Stimulated activated CD8-positive, alpha-beta memory T cell treated with anti-CD3 and anti-CD28 coated beads, Interleukin-7, amount 100 ng/mL, for 24 hours (primary cell): ENCODE measurements around the gene ISLR2.

Experiments
- DNase-seq: peaks from one replicate; pipeline ENCODE4 v3.0.0-alpha.2; 2020; ENCODE audit warnings: low read depth

ISLR2 gene

DNA sequence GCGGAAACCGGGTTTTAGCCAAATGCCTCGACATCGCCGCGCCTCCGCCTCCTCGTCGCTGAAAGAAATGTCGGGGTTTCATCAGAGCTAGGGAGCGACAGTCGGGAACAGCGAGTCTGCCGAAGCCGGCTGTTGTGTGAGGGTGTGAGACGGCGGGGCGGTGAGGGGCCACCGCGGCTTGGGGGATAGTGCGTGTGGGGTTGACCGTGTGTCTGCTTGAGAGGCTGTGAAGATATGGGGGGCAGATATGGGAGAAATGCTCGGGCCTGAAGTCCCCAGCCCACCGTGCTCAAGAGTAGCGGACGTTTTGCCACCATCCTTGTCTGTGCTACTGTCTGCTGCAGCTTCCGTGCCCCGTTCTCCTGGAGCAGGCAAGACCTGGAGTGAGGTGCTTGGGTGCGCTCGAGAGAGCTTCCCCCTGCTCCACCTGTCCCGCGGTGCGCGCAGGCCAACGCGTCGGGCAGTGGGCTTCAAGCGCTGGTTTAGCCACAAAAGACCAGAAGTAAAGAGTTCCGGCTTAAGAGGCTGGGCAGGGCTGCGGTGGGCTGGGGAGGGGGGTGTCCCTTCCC is 716 bp upstream of the ISLR2 start:
- DNase-seq, result no peak

GRCh38 chr15:74130849-74131627 is 652 bp downstream of the ISLR2 start:
- DNase-seq, result no peak

DNA sequence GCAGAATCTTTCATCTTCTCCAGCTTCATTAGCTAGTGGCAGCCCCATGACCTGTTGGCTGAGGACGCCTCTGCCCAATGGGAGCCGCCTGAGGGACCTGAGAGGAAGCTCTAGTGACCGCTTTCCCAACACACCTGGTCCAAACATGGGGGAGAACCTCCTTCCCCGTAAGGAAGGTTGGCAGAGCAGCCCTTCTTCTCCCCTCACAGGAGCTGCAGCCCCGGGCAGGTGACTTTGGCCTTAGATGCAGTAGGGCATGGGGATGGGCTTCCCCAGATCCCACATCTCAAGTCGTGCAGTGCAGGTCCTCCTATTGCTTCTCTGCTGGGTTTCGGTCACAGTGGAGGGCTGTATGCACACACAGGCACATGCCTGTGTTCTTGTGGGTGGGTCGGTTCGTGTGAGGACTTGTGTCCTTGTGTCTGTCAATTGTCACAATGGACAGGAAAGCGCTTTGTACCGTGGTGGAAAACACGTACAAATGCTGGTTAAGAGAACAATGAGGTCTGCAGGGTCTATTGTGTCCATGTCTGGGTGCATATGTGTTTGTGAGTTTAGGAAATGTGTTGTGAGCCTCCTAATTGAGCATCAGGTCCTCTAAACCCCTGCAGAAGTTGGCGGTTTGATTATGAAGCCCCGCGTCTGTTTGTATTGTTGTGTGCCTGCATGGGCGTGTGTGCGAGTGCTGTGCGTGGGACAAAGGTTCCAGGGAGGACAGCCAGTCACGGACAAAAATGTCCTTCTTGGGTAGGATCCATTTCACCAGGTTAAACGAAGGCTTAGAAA is 1.4 kb downstream of the ISLR2 start:
- DNase-seq, result no peak

- DNase-seq, result no peak
Measured at GRCh38 chr15:74132681-74133651, 2.6 kb downstream of the ISLR2 start.

DNA sequence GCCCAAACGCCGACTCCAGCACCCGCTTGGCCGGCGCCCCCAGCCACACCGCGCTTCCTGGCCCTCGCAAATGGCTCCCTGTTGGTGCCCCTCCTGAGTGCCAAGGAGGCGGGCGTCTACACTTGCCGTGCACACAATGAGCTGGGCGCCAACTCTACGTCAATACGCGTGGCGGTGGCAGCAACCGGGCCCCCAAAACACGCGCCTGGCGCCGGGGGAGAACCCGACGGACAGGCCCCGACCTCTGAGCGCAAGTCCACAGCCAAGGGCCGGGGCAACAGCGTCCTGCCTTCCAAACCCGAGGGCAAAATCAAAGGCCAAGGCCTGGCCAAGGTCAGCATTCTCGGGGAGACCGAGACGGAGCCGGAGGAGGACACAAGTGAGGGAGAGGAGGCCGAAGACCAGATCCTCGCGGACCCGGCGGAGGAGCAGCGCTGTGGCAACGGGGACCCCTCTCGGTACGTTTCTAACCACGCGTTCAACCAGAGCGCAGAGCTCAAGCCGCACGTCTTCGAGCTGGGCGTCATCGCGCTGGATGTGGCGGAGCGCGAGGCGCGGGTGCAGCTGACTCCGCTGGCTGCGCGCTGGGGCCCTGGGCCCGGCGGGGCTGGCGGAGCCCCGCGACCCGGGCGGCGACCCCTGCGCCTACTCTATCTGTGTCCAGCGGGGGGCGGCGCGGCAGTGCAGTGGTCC is 3.5 kb downstream of the ISLR2 start:
- no peak for DNase-seq

DNA sequence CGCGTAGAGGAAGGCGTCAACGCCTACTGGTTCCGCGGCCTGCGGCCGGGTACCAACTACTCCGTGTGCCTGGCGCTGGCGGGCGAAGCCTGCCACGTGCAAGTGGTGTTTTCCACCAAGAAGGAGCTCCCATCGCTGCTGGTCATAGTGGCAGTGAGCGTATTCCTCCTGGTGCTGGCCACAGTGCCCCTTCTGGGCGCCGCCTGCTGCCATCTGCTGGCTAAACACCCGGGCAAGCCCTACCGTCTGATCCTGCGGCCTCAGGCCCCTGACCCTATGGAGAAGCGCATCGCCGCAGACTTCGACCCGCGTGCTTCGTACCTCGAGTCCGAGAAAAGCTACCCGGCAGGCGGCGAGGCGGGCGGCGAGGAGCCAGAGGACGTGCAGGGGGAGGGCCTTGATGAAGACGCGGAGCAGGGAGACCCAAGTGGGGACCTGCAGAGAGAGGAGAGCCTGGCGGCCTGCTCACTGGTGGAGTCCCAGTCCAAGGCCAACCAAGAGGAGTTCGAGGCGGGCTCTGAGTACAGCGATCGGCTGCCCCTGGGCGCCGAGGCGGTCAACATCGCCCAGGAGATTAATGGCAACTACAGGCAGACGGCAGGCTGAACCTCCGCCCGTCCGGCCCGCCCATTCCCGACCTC is 4.1 kb downstream of the ISLR2 start:
- no peak for DNase-seq

- DNase-seq, result no peak
Measured at GRCh38 chr15:74135041-74135565, 4.7 kb downstream of the ISLR2 start.

DNA sequence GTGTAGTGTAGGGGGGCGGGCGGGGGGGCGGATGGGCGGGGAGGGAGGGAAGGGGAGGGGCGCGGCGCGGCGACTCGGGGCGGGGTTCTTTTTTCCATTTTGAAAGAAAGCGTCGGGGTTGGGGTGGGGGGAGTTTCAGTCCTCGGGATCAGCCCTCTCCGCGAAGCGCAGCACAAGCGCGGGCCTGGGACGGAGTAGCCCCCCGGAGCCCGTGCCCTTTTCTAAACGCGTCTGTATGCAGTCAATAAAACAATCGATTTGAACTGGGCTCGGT is 6.1 kb downstream of the ISLR2 start:
- no peak for DNase-seq

- no peak for DNase-seq
Measured at GRCh38 chr15:74136814-74137536, 6.6 kb downstream of the ISLR2 start.

GRCh38 chr15:74137537-74137894 is 7.1 kb downstream of the ISLR2 start:
- no peak for DNase-seq

DNA sequence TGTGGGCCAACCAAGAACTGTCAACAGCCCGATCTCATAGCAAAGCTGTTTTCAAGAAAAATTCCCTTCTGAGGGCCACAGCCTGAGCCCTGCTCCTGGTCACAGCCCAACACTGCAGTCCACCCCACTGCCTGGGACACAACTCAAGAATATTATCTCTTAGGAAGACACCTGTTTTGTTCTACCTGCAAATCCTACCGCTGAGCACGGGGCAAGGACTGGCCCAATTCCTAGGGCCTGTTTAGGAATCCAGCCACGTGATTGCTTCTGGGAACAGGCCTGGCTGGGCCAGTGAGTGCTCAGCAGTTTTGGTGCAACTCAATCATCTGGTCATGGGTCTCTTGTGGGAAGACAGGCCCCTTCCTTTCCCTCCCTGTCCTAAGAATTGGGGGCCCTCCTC is 8.3 kb downstream of the ISLR2 start:
- no peak for DNase-seq

GRCh38 chr15:74141591-74141990 is 11.2 kb downstream of the ISLR2 start:
- no peak for DNase-seq

DNA sequence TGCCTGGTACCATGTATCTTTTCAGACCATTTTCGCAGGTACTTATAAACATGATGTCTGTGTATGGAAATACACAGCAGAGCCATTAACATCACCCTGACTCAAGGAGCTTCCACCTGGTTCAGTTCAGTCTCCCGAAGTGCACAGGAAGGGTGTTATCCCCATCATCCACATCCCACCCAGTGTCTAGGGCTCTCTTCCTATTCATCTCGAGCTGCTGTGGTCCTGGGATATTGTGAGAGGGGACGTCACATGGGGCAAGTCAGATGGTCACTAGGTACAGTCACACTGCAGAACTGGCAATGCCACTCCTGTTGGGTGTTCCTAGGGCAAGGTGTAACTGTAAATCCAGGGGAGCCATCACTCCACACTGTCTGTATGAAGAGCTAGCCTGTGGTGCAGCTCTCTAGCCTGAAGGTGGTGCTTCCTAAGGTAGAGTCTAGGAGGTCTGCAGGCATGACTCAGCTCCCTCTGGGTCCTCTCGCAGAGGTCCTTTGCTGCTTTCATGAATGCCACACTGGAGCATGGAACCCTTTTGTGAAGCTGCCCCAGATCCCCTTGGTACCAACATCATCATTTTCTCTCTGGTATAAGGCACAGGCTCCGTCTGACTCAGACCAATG is 13.9 kb downstream of the ISLR2 start:
- DNase-seq, result no peak

- DNase-seq, result no peak
Measured at GRCh38 chr15:74146277-74146800, 16.0 kb downstream of the ISLR2 start.

GRCh38 chr15:74147051-74147450 is 16.7 kb downstream of the ISLR2 start:
- no peak for DNase-seq

DNA sequence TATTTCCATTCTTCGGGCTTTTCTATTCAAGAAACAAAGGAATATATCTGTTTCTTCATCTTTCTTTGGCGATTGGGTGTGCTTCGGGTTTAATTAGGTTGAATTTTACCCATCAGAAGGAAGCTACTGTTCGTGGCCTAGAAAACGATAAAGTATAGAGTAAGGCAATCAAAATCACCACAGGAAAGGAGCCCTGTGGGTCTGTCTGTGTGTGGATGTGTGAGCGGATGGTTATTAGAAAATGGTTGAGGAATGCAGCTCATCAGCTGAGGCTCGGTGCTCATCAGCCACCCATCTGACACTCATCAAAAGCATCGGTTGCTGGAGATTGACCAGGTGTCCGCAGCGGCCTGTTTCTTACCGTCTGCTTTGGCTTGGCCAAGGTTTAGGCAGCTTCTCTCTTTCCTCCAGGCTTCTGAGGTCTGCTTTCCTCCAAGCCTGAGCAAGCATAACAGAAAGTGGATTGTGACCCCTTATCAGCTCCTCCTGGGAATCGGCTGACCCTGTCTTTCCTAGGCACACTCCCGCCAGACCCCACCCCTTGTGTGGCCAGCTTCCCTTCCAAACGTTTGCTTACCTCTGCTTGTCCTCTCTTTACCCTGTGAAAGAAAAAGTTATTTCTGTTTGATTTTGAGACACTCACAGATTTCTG is 25.5 kb downstream of the ISLR2 start:
- DNase-seq, result no peak

GRCh38 chr15:74156678-74157411 is 26.5 kb downstream of the ISLR2 start:
- DNase-seq, result no peak
